K562 (cell line): ENCODE measurements around the gene OR2S2.

Experiments
- ARHGAP35 ChIP-seq: fragments of 450-650 bp; IDR thresholded peaks from 2 replicates; pipeline ENCODE4 v1.6.1; 2018; ENCODE audit not compliant: partially characterized antibody
- CTCF ChIP-seq, 3 experiments: IDR thresholded peaks in 2 of 3; conservative IDR thresholded peaks in 1 of 3; 2 replicates each; pipeline ENCODE4 v1.5.1; 2011 to 2012; ENCODE audit warnings: low read length in 3 of 3, mild to moderate bottlenecking in 3 of 3, control low read depth in 2 of 3, improper control_type of control experiment in 1 of 3, inconsistent platforms in 1 of 3, low read depth in 1 of 3, mixed read lengths in 1 of 3, moderate library complexity in 1 of 3; ENCODE audit not compliant: insufficient read depth in 2 of 3
- ETV6 ChIP-seq, 3 experiments: fragments of 150-350 bp in 1 of 3; sonication (generic) in 1 of 3; formaldehyde crosslinking in 1 of 3; IDR thresholded peaks; 2 replicates each; pipeline versions ENCODE4 v1.6.1 to v1.8.0; 2014 to 2022; ENCODE audit warnings: borderline replicate concordance in 2 of 3, low read depth in 2 of 3, antibody characterized with exemption in 1 of 3, low read length in 1 of 3, mild to moderate bottlenecking in 1 of 3, missing genetic modification reagents in 1 of 3
- LEF1 ChIP-seq: fragments of 450-650 bp; IDR thresholded peaks from 2 replicates; pipeline ENCODE4 v1.6.1; 2016; ENCODE audit warnings: mild to moderate bottlenecking
- NFIC ChIP-seq: fragments of 450-650 bp; IDR thresholded peaks from 2 replicates; pipeline ENCODE4 v1.6.1; 2017; ENCODE audit warnings: mild to moderate bottlenecking, inconsistent platforms
- NR3C1 ChIP-seq: sonication (generic); formaldehyde crosslinking; IDR thresholded peaks from 2 replicates; pipeline ENCODE4 v1.8.1; 2022; ENCODE audit warnings: missing genetic modification reagents
- RBM25 ChIP-seq: fragments of 200-400 bp; formaldehyde crosslinking; IDR thresholded peaks from 2 replicates; pipeline ENCODE4 v1.6.1; 2018; ENCODE audit warnings: low read length, low read depth, moderate library complexity; ENCODE audit not compliant: severe bottlenecking
- SPI1 ChIP-seq: IDR thresholded peaks from 2 replicates; pipeline ENCODE4 v1.6.1; 2011; ENCODE audit warnings: low read depth, low read length, control low read depth, borderline replicate concordance
- TAF1 ChIP-seq: IDR thresholded peaks from 2 replicates; pipeline ENCODE4 v1.6.1; 2011; ENCODE audit warnings: mild to moderate bottlenecking, low read length, moderate library complexity; ENCODE audit not compliant: insufficient read depth, control insufficient read depth, severe bottlenecking; ENCODE audit errors: extremely low read depth
- ZBED1 ChIP-seq: IDR thresholded peaks from 2 replicates; pipeline ENCODE4 v1.6.1; 2014
- ZNF75A ChIP-seq: fragments of 450-650 bp; formaldehyde crosslinking; IDR thresholded peaks from 2 replicates; pipeline ENCODE4 v1.4.0; 2020; ENCODE audit warnings: mild to moderate bottlenecking
- ZZZ3 ChIP-seq: fragments of 450-650 bp; IDR thresholded peaks from 2 replicates; pipeline ENCODE4 v1.6.1; 2016; ENCODE audit warnings: antibody characterized with exemption, mild to moderate bottlenecking, moderate library complexity

- no peak for TF ChIP-seq CTCF (IDR thresholded peaks at IDR 0.05 in 2 of 3, conservative IDR thresholded peaks at IDR 0.05 in 1 of 3; ENCODE audit: insufficient read depth in 2 of 3, low read depth in 1 of 3, low read length in 3 of 3)
- TF ChIP-seq LEF1, result no peak
- no peak for TF ChIP-seq ZBED1
- no peak for TF ChIP-seq NFIC
- no peak for TF ChIP-seq NR3C1
- TF ChIP-seq SPI1, result no peak
- TF ChIP-seq ARHGAP35, result no peak
- no peak for TF ChIP-seq RBM25
- TF ChIP-seq ZNF75A (CRISPR knock-in tag), result no peak
- no peak for TF ChIP-seq TAF1
- no peak for TF ChIP-seq ZZZ3
- TF ChIP-seq ETV6 (IDR thresholded peaks at IDR 0.05; ENCODE audit: borderline replicate concordance in 1 of 2, low read depth in 2 of 2, low read length in 1 of 2), result no peak
- no peak for TF ChIP-seq ETV6 (CRISPR knock-in tag; IDR thresholded peaks at IDR 0.05; ENCODE audit: borderline replicate concordance)
Observed at GRCh38 chr9:35940458-35941407, 17.2 kb downstream of the OR2S2 start.
